IMR-90 (cell line): ENCODE results near the gene TSEN34. TPM values are rescaled to one million over a fixed set of nuclear protein-coding genes. Genes with fewer than 3 reads are reported as not detected.

Experiments
- ATAC-seq: fragments of 200-7000 bp; cut with Tn5 transposase; 2 replicates; pipeline ENCODE4 v1.9.1; 2020; ENCODE audit warnings: low read depth, mild to moderate bottlenecking, moderate library complexity
- BruUV-seq: library from RNA; stranded (reverse); fragments of 400-500 nt; replicated peaks from 2 replicates; lab custom pipeline; 2021; lab: Mats Ljungman, UMichigan
- CTCF ChIA-PET: fragments of 300-600 bp; formaldehyde crosslinking; extraction: SDS; loops from one replicate; lab custom pipeline; 2021; ENCODE audit warnings: antibody characterized with exemption; lab: Yijun Ruan, JAX
- POLR2A ChIA-PET: fragments of 300-600 bp; sonication (Branson Sonifier 250); formaldehyde crosslinking; loops from one replicate; lab custom pipeline; 2022; ENCODE audit warnings: antibody characterized with exemption; ENCODE audit not compliant: unreplicated experiment; lab: Charles Lee
- DNase-seq: peaks from one replicate; pipeline ENCODE4 v3.0.0; 2013
- H2AFZ ChIP-seq: replicated peaks from 2 replicates; pipeline ENCODE3; 2013; ENCODE audit warnings: low read length, mild to moderate bottlenecking; ENCODE audit not compliant: poor library complexity
- H2AK5ac ChIP-seq: 2 replicates; pipeline ENCODE4 v1.6.1; 2013; ENCODE audit warnings: low read depth, low read length, inconsistent platforms
- H2AK9ac ChIP-seq: replicated peaks from 2 replicates; pipeline ENCODE3; 2013; ENCODE audit warnings: mild to moderate bottlenecking, low read depth, low read length, moderate library complexity; ENCODE audit not compliant: poor library complexity
- H2BK120ac ChIP-seq: 2 replicates; pipeline ENCODE4 v1.6.1; 2013; ENCODE audit warnings: low read depth, low read length, inconsistent platforms
- H2BK15ac ChIP-seq: 3 replicates; pipeline ENCODE4 v1.6.1; 2013; ENCODE audit warnings: low read depth, low read length, inconsistent platforms
- H2BK20ac ChIP-seq: 2 replicates; pipeline ENCODE4 v1.6.1; 2013; ENCODE audit warnings: low read depth, mild to moderate bottlenecking, inconsistent platforms, low read length, moderate library complexity
- H2BK5ac ChIP-seq: 2 replicates; pipeline ENCODE4 v1.6.1; 2013; ENCODE audit warnings: mild to moderate bottlenecking, low read depth, low read length, inconsistent platforms; ENCODE audit not compliant: poor library complexity, severe bottlenecking
- H3K14ac ChIP-seq: replicated peaks from 2 replicates; pipeline ENCODE4 v1.6.1; 2013; ENCODE audit warnings: low read depth, low read length, inconsistent platforms
- H3K18ac ChIP-seq: 2 replicates; pipeline ENCODE4 v1.6.1; 2013; ENCODE audit warnings: low read depth, low read length, control low read depth
- H3K23ac ChIP-seq: 2 replicates; pipeline ENCODE4 v1.6.1; 2013; ENCODE audit warnings: low read depth, low read length, inconsistent platforms
- H3K27ac ChIP-seq: 2 replicates; pipeline ENCODE4 v1.5.1; 2013; ENCODE audit warnings: mild to moderate bottlenecking, control low read depth, low read length; ENCODE audit not compliant: insufficient read depth
- H3K27me3 ChIP-seq: 2 replicates; pipeline ENCODE4 v1.6.1; 2013; ENCODE audit warnings: low read length; ENCODE audit not compliant: control insufficient read depth, insufficient read depth
- H3K36me3 ChIP-seq: 2 replicates; pipeline ENCODE4 v1.6.1; 2013; ENCODE audit warnings: low read length, mixed read lengths; ENCODE audit not compliant: control insufficient read depth, insufficient read depth
- H3K4ac ChIP-seq: 2 replicates; pipeline ENCODE4 v1.6.1; 2013; ENCODE audit warnings: low read depth, low read length, inconsistent platforms
- H3K4me1 ChIP-seq: 2 replicates; pipeline ENCODE4 v1.6.1; 2013; ENCODE audit warnings: low read length, mixed read lengths; ENCODE audit not compliant: control insufficient read depth, insufficient read depth
- H3K4me2 ChIP-seq: 2 replicates; pipeline ENCODE4 v1.6.1; 2013; ENCODE audit warnings: low read depth, mild to moderate bottlenecking, control low read depth, low read length, moderate library complexity
- H3K4me3 ChIP-seq: 2 replicates; pipeline ENCODE4 v1.5.1; 2013; ENCODE audit warnings: low read depth, mild to moderate bottlenecking, control low read depth, low read length, moderate library complexity; ENCODE audit not compliant: insufficient read depth
- H3K56ac ChIP-seq: 2 replicates; pipeline ENCODE4 v1.6.1; 2013; ENCODE audit warnings: low read length, inconsistent platforms; ENCODE audit not compliant: insufficient read depth; ENCODE audit errors: extremely low read depth
- H3K79me1 ChIP-seq, 2 experiments: 2 replicates each; pipeline ENCODE4 v1.6.1; 2013; ENCODE audit warnings: low read length in 2 of 2, inconsistent platforms in 1 of 2, low read depth in 1 of 2
- H3K9ac ChIP-seq: 2 replicates; pipeline ENCODE4 v1.6.1; 2013; ENCODE audit warnings: low read depth, low read length, control low read depth
- H3K9me1 ChIP-seq: 2 replicates; pipeline ENCODE4 v1.6.1; 2013; ENCODE audit warnings: low read length, inconsistent platforms; ENCODE audit not compliant: insufficient read depth
- H3K9me3 ChIP-seq: 2 replicates; pipeline ENCODE4 v1.6.1; 2013; ENCODE audit warnings: low read length; ENCODE audit not compliant: control insufficient read depth, insufficient read depth
- H4K20me1 ChIP-seq: 2 replicates; pipeline ENCODE4 v1.6.1; 2013; ENCODE audit warnings: low read length, inconsistent platforms; ENCODE audit not compliant: insufficient read depth
- H4K5ac ChIP-seq: 2 replicates; pipeline ENCODE4 v1.6.1; 2013; ENCODE audit warnings: mild to moderate bottlenecking, low read depth, low read length, control low read depth
- H4K8ac ChIP-seq, 2 experiments: 2 replicates each; pipeline ENCODE4 v1.6.1; 2013; ENCODE audit warnings: low read depth in 2 of 2, low read length in 2 of 2, control low read depth in 1 of 2, inconsistent platforms in 1 of 2
- H4K91ac ChIP-seq: 2 replicates; pipeline ENCODE4 v1.6.1; 2013; ENCODE audit warnings: low read depth, low read length, inconsistent platforms; ENCODE audit not compliant: insufficient read depth
- BHLHE40 ChIP-seq: fragments of 150-350 bp; IDR thresholded peaks from 2 replicates; pipeline ENCODE4 v1.6.1; 2016; ENCODE audit warnings: mild to moderate bottlenecking, low read depth, low read length
- CEBPB ChIP-seq: IDR thresholded peaks from 2 replicates; pipeline ENCODE4 v1.6.1; 2012; ENCODE audit warnings: low read depth, low read length, improper control_type of control experiment
- CHD1 ChIP-seq: IDR thresholded peaks from 2 replicates; pipeline ENCODE4 v1.6.1; 2012; ENCODE audit warnings: low read depth, low read length, improper control_type of control experiment
- FOS ChIP-seq: fragments of 150-350 bp; IDR thresholded peaks from 2 replicates; pipeline ENCODE4 v1.6.1; 2016; ENCODE audit warnings: low read depth, low read length
- MAZ ChIP-seq: IDR thresholded peaks from 2 replicates; pipeline ENCODE4 v1.6.1; 2012; ENCODE audit warnings: low read depth, mild to moderate bottlenecking, low read length, improper control_type of control experiment, moderate library complexity, borderline replicate concordance
- MXI1 ChIP-seq: IDR thresholded peaks from 2 replicates; pipeline ENCODE4 v1.6.1; 2012; ENCODE audit warnings: low read depth, mild to moderate bottlenecking, low read length, moderate library complexity, borderline replicate concordance
- NFE2L2 ChIP-seq: fragments of 150-350 bp; IDR thresholded peaks from 2 replicates; pipeline ENCODE4 v1.6.1; 2016; ENCODE audit warnings: low read depth, mild to moderate bottlenecking, low read length
- POLR2A ChIP-seq: IDR thresholded peaks from 2 replicates; pipeline ENCODE4 v1.6.1; 2012; ENCODE audit warnings: mild to moderate bottlenecking, low read depth, low read length
- RAD21 ChIP-seq: IDR thresholded peaks from 2 replicates; pipeline ENCODE4 v1.6.1; 2012; ENCODE audit warnings: low read length, improper control_type of control experiment
- RCOR1 ChIP-seq: IDR thresholded peaks from 2 replicates; pipeline ENCODE4 v1.6.1; 2012; ENCODE audit warnings: mild to moderate bottlenecking, low read length, improper control_type of control experiment; ENCODE audit not compliant: insufficient replicate concordance
- RFX5 ChIP-seq: IDR thresholded peaks from 2 replicates; pipeline ENCODE4 v1.8.0; 2012; ENCODE audit warnings: low read depth, mild to moderate bottlenecking, low read length, moderate library complexity
- SMC3 ChIP-seq: fragments of 150-350 bp; IDR thresholded peaks from 2 replicates; pipeline ENCODE4 v1.6.1; 2016; ENCODE audit warnings: low read depth, mild to moderate bottlenecking, antibody characterized with exemption, low read length, moderate library complexity
- WGBS, 2 experiments: methylation state at CpG; one replicate each; pipeline versions ENCODE4 v1.1.5 to v1.1.7; 2013; ENCODE audit warnings: missing lambda C conversion rate in 2 of 2; ENCODE audit not compliant: insufficient read length in 1 of 2; ENCODE audit errors: extremely low coverage in 2 of 2; 5-methylcytosine and 5-hydroxymethylcytosine counted together
- dilution Hi-C: fragments of 300-500 bp; cut with HindIII; formaldehyde crosslinking; loops from one replicate; pipeline ENCODE4 v1.14.3; 2018; ENCODE audit warnings: low sequenced_read_pairs; ENCODE audit not compliant: unreplicated experiment
- in situ Hi-C: fragments of 300-500 bp; cut with MboI; formaldehyde crosslinking; loops from 3 replicates; pipeline ENCODE4 v1.14.3; 2019; ENCODE audit warnings: low sequenced_read_pairs, inconsistent platforms, mixed read lengths
- intact Hi-C: fragments of 100-400 bp; cut with micrococcal nuclease; formaldehyde crosslinking; loops from 2 replicates; pipeline ENCODE4 v1.10.0; 2022
- polyA plus RNA-seq, 3 experiments: library from polyadenylated mRNA; depleted of rRNA; stranded (reverse); fragments of >200 nt; gene quantifications; 2 replicates each; pipeline ENCODE4 v1.2.3, GENCODE V29; 2012; ENCODE audit warnings: low replicate concordance in 1 of 3
- total RNA-seq: library from RNA; depleted of rRNA; stranded (reverse); fragments of >200 nt; gene quantifications from 2 replicates; pipeline ENCODE4 v1.2.3, GENCODE V29; 2012
- TF ChIP-seq, protein P1 (sequence below): fragments of 150-350 bp; IDR thresholded peaks from 2 replicates; pipeline ENCODE4 v1.6.1; 2016; ENCODE audit warnings: low read depth, mild to moderate bottlenecking, low read length, moderate library complexity, borderline replicate concordance
- TF ChIP-seq, protein P2 (sequence below): fragments of 150-350 bp; IDR thresholded peaks from 2 replicates; pipeline ENCODE4 v1.6.1; 2017; ENCODE audit warnings: mild to moderate bottlenecking, antibody characterized with exemption, low read length, low read depth
- TF ChIP-seq, protein P3 (sequence below): conservative IDR thresholded peaks from 2 replicates; pipeline ENCODE4 v1.5.1; 2012; ENCODE audit warnings: mild to moderate bottlenecking, low read depth, low read length, improper control_type of control experiment

The TSEN34 gene
- total and polyA plus RNA-seq, 2 of the 4 experiments (the other 2 are of a cell fraction) = 32.1 to 69.4 TPM

DNA sequence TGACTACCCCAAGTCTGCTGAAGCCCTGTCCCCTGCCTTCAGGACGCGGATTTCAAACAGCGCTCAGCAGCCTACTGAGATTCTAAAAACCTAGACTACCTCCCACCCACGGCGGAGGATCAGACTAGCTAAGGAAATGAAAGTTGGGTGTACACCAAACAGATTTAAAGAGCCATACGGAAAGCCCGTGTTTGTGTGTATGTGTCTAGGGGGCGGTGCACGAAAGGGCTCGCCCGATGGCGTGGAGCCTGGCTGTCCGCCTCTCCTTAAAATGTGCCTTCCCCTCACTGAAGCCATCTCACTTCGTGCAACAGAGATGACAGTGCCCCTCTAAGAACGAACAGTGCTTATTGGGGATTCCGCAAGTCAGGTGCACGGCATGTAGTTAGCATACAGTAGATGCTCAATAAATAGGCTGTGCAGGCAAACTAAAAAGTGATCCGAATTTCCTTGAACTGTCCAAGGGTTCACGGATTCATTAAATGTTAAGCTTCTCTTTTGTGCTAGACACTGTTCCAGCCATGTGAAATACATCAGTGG lies 32.2 kb upstream of the TSEN34 start:
- peaks cover 29% of the 10 kb centered on the region for H3K36me3 ChIP-seq
- no peaks in the 10 kb centered on the region for H3K27me3 ChIP-seq
- 6% methylated on average over 3 of the region's 19 CpGs; no CpG with 5 or more reads in 1 of the 2 experiments for WGBS, 2 experiments
- peaks cover 11% of the 10 kb centered on the region for H3K4me1 ChIP-seq
- intact Hi-C loops = loop anchor here (1.0 to 5.0 kb wide), 2 partner anchors 22 to 1123 kb away; partner anchors contain the start of genes BRSK1, CNOT3 and HSPBP1
- no peaks in the 10 kb centered on the region for H3K9me3 ChIP-seq
- peak overlapping the region; percentile 62; the same call in 1 of the 2 replicates for H3K18ac ChIP-seq
- peak overlapping the region; percentile 81 for H4K5ac ChIP-seq
- H4K8ac ChIP-seq = peak overlapping the region; percentile 79 to 99
- H3K9me1 ChIP-seq = no peaks in the 10 kb centered on the region; the same call in none of the 2 replicates
- peak overlapping the region; percentile 92 for H2BK5ac ChIP-seq
- DNase-seq (peak; percentile 12), ATAC-seq (no peak)
- H3K4me2 ChIP-seq = peak overlapping the region; percentile 99
- peak overlapping the region; percentile 60 for H3K4me3 ChIP-seq
- H2AK5ac ChIP-seq = peak overlapping the region; percentile 97
- H3K56ac ChIP-seq = peak overlapping the region; percentile 85
- peak overlapping the region; percentile 87 for H3K9ac ChIP-seq
- H3K4ac ChIP-seq = peak overlapping the region; percentile 98
- peaks cover 1% of the 10 kb centered on the region; the same call in 1 of the 2 replicates for H4K20me1 ChIP-seq
- in situ Hi-C loops = no loop called here
- peak overlapping the region; percentile 69 for H2BK120ac ChIP-seq
- H2BK15ac ChIP-seq = no peak overlapping the region; the same call in 2 of the 3 replicates
- H3K14ac ChIP-seq = peak overlapping the region; percentile 98
- peak overlapping the region; percentile 88 for H3K27ac ChIP-seq
- H2BK20ac ChIP-seq = no peak overlapping the region
- H4K91ac ChIP-seq = peak overlapping the region; percentile 84
- peak overlapping the region; percentile 99 for H3K23ac ChIP-seq
- dilution Hi-C loops = no loop called here
- BruUV-seq = no TSS peak
- POLR2A ChIA-PET = interaction anchor here (1.0 to 1.9 kb wide), 4 partner anchors 17 to 42 kb away, joined by 3 to 5 read pairs (median 4); partner anchors contain the start of genes CNOT3, MBOAT7 and RPS9
- peaks cover 10 to 39% of the 10 kb centered on the region in 2 experiments; a peak in 3 of 4 replicates for H3K79me1 ChIP-seq
- H2AK9ac ChIP-seq = peak overlapping the region; percentile 92
- peak overlapping the region; percentile 99 for H2AFZ ChIP-seq
- CTCF ChIA-PET = no interaction called here
- no peak for TF ChIP-seq BHLHE40
- TF ChIP-seq RFX5 = no peak
- TF ChIP-seq CHD1 = no peak
- TF ChIP-seq, protein P1, sequence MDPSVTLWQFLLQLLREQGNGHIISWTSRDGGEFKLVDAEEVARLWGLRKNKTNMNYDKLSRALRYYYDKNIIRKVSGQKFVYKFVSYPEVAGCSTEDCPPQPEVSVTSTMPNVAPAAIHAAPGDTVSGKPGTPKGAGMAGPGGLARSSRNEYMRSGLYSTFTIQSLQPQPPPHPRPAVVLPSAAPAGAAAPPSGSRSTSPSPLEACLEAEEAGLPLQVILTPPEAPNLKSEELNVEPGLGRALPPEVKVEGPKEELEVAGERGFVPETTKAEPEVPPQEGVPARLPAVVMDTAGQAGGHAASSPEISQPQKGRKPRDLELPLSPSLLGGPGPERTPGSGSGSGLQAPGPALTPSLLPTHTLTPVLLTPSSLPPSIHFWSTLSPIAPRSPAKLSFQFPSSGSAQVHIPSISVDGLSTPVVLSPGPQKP = no peak
- no peak for TF ChIP-seq MXI1
- TF ChIP-seq NFE2L2 = no peak
- TF ChIP-seq, protein P2, sequence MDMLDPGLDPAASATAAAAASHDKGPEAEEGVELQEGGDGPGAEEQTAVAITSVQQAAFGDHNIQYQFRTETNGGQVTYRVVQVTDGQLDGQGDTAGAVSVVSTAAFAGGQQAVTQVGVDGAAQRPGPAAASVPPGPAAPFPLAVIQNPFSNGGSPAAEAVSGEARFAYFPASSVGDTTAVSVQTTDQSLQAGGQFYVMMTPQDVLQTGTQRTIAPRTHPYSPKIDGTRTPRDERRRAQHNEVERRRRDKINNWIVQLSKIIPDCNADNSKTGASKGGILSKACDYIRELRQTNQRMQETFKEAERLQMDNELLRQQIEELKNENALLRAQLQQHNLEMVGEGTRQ = no peak
- no peak for TF ChIP-seq POLR2A
- no peak for TF ChIP-seq RAD21
- TF ChIP-seq MAZ = no peak
- no peak for TF ChIP-seq FOS
- TF ChIP-seq, protein P3, sequence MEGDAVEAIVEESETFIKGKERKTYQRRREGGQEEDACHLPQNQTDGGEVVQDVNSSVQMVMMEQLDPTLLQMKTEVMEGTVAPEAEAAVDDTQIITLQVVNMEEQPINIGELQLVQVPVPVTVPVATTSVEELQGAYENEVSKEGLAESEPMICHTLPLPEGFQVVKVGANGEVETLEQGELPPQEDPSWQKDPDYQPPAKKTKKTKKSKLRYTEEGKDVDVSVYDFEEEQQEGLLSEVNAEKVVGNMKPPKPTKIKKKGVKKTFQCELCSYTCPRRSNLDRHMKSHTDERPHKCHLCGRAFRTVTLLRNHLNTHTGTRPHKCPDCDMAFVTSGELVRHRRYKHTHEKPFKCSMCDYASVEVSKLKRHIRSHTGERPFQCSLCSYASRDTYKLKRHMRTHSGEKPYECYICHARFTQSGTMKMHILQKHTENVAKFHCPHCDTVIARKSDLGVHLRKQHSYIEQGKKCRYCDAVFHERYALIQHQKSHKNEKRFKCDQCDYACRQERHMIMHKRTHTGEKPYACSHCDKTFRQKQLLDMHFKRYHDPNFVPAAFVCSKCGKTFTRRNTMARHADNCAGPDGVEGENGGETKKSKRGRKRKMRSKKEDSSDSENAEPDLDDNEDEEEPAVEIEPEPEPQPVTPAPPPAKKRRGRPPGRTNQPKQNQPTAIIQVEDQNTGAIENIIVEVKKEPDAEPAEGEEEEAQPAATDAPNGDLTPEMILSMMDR = no peak
- TF ChIP-seq SMC3 = no peak
- TF ChIP-seq RCOR1 = no peak
- TF ChIP-seq CEBPB = no peak
